WERI-Rb-1 (cell line): ENCODE data around the gene RSPO1.

Experiments used
- DNase-seq: peaks from one replicate; pipeline ENCODE4 v3.0.0-alpha.2; 2020
- H3K27ac ChIP-seq: fragments of 250-450 bp; sonication (Bioruptor Pico); 2 replicates; pipeline ENCODE4 v1.5.1; 2020; ENCODE audit warnings: mild to moderate bottlenecking, moderate library complexity
- H3K27me3 ChIP-seq: fragments of 250-450 bp; sonication (Bioruptor Pico); 2 replicates; pipeline ENCODE4 v1.5.1; 2021; ENCODE audit warnings: mild to moderate bottlenecking, low read depth, moderate library complexity; ENCODE audit not compliant: insufficient read depth, severe bottlenecking
- H3K36me3 ChIP-seq: fragments of 250-450 bp; sonication (Bioruptor Pico); 2 replicates; pipeline ENCODE4 v1.5.1; 2020; ENCODE audit warnings: mild to moderate bottlenecking, moderate library complexity
- H3K4me3 ChIP-seq: 2 replicates; pipeline ENCODE4 v1.5.1; 2011; ENCODE audit warnings: low read depth, mild to moderate bottlenecking, control low read depth, low read length
- H3K9me3 ChIP-seq: fragments of 250-450 bp; sonication (Bioruptor Pico); 2 replicates; pipeline ENCODE4 v1.5.1; 2021; ENCODE audit warnings: mild to moderate bottlenecking, moderate library complexity; ENCODE audit not compliant: severe bottlenecking
- TF ChIP-seq, protein P1 (sequence below): IDR thresholded peaks from 2 replicates; pipeline ENCODE4 v1.5.1; 2011; ENCODE audit warnings: low read depth, mild to moderate bottlenecking, control low read depth, inconsistent platforms, low read length

Gene RSPO1

DNA sequence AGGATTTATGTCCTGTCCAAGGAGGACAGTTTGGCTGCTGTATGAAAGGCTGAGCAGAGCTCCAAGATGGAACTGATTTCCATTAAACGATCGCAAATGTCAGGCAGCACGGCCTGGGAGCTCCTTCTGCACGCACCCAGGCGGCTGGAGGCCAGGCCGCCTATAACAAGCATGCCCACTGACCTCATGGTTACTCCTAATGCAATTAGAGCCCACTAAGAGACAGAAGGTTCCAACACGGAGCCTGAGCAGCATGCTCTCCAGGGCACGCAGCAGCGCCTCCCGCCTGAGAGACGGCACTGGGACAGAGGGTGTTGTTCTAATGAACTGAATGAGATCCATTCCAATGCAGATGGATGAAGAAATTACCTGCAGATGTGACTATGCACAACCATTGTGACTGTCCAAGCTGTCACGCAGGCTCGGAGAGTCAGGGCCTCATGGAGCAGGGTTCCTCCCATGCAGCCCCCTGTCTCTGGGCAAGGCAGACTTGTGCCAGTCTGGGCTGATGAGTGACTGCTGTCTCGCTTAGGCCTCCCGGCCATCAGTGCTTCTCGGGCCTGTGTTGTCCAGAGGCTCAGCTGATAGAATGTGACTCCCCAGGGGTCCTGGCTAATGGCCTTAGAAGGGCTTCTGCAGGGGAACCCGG is 32.5 kb upstream of the RSPO1 start:
- DNase-seq = peak; percentile 62
- Histone ChIP-seq H3K4me3 (no peak overlapping the region), H3K27me3 (no peaks in the 10 kb centered on the region), H3K9me3 (no peaks in the 10 kb centered on the region), H3K27ac (no peak overlapping the region), H3K36me3 (no peaks in the 10 kb centered on the region)
- TF ChIP-seq, protein P1, sequence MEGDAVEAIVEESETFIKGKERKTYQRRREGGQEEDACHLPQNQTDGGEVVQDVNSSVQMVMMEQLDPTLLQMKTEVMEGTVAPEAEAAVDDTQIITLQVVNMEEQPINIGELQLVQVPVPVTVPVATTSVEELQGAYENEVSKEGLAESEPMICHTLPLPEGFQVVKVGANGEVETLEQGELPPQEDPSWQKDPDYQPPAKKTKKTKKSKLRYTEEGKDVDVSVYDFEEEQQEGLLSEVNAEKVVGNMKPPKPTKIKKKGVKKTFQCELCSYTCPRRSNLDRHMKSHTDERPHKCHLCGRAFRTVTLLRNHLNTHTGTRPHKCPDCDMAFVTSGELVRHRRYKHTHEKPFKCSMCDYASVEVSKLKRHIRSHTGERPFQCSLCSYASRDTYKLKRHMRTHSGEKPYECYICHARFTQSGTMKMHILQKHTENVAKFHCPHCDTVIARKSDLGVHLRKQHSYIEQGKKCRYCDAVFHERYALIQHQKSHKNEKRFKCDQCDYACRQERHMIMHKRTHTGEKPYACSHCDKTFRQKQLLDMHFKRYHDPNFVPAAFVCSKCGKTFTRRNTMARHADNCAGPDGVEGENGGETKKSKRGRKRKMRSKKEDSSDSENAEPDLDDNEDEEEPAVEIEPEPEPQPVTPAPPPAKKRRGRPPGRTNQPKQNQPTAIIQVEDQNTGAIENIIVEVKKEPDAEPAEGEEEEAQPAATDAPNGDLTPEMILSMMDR = peak; percentile 63

DNA sequence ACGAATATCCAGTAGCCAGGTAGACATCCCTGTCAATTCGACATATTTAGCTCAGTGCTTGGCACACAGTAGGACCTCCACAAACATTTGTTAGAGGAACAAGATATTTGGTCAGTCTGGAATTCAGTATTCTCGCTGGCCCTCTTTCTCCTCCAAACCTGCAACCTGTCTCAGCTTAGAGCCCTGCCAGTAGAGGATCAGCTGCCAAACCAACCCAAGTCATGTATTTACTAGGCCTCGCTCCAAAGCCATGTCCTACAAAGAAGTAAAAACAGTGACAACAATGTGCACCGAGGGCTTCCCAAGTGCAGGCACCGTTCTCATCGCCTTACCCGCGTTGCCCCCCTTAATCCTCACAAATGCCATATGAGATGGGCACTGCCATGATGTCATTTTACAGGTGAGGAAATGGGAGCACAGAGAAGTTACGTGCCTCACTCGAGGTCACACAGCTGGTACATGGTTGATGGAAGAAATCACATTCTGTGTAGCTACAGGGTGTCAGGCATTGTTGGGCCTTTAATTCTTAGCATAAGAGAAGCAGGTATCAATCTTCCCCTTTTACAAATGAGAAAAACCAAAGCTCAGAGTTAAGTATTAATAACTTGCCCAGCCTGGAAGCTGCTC is 31.7 kb upstream of the RSPO1 start:
- no peak for DNase-seq
- Histone ChIP-seq H3K9me3 (no peaks in the 10 kb centered on the region), H3K27ac (no peak overlapping the region), H3K4me3 (no peak overlapping the region), H3K36me3 (no peaks in the 10 kb centered on the region), H3K27me3 (no peaks in the 10 kb centered on the region)
- TF ChIP-seq, protein P1 = no peak

DNA sequence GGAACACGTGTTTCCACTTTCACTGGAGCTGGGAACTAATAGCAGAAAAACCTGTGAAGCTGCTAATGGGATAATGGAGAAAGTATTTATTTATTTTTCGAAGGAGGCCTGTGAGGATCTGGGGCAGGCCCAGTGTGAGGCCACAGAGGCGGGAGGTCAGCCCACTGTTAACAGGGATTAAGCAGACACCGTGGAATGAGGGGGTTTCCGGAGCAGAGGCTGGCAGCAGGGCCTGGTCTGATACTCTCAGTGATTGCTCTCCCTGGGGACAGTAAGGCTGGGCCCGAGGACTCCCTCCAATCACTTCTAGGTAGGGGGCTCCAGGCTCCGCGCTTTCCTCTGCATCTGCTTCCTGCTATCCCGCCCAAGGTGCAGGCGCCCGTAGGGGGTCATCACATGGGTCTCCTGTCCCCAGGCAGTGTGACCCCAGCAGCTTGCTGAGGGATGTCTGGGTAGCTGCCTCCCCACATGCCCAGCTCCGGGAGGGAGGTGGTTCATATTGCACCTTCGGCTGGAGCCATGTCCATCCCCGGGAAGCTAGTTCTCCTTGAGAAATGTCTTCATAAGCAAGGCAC is 28.8 kb upstream of the RSPO1 start:
- Histone ChIP-seq H3K36me3 (no peaks in the 10 kb centered on the region), H3K4me3 (no peak overlapping the region), H3K27me3 (no peaks in the 10 kb centered on the region), H3K9me3 (no peaks in the 10 kb centered on the region), H3K27ac (no peak overlapping the region)
- TF ChIP-seq, protein P1 = no peak
- no peak for DNase-seq

DNA sequence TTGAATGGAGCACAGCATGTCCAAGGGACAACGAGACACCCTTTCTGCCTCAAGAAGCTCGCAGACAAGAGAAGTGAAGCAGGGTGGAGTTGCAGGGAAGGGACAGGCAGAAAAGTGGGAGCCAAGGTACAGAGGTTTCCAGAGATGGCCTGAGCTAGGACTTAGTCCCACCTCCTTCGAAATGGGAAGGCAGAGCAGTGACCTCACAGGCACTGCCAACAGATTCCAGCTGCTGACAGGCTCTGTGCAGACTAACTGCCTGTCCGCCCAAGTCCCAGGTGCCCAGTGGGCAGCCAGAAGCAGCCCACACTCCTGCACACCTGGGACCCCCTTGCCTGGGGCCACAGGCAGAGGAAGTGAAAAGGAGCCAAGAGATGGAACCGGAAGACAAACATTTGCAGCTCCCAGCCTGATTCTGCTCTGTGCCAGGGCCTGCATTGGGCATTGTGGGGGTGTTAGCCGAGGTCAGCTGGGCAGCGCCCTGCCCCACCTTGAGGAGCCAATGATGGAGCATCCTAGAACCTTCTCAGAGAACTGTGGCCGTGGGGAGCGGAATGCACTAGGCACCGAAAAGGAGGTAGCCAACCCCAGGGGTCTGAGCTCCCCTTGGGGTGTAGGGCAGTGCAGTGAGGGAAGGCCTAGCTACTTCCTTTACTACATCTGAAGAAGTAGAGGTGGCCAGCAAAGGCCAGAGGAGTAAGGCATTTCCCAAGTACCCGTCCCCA is 27.5 kb upstream of the RSPO1 start:
- H3K4me3 ChIP-seq = no peak overlapping the region
- TF ChIP-seq, protein P1 = no peak
- no peaks in the 10 kb centered on the region for H3K27me3 ChIP-seq
- H3K27ac ChIP-seq = no peak overlapping the region
- no peak for DNase-seq
- no peaks in the 10 kb centered on the region for H3K9me3 ChIP-seq
- no peaks in the 10 kb centered on the region for H3K36me3 ChIP-seq

DNA sequence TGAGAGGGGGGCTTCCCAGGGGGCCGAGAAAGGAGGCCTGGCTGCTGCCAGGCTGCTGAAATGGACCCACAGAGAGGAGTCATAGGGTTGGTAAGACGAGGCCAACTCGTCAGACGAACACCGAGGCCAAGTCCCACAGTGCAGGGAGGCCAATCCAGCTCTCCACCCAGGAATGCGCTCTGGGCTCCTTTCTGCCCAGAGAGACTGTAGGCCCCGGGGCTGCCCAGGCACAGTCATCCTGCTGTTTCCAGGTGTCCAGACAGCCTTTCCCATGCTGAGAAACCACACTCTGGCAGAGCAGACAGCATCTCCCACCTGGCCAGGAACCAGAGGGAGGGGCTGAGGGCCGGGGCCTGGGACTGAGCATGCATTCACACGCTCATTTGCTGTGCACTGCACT is 26.7 kb upstream of the RSPO1 start:
- H3K4me3 ChIP-seq = no peak overlapping the region
- TF ChIP-seq, protein P1 = no peak
- H3K9me3 ChIP-seq = no peaks in the 10 kb centered on the region
- DNase-seq = no peak
- H3K36me3 ChIP-seq = no peaks in the 10 kb centered on the region
- H3K27ac ChIP-seq = no peak overlapping the region
- no peaks in the 10 kb centered on the region for H3K27me3 ChIP-seq
